Midbrain (tissue), 1 donor: ENCODE measurements around the gene PLEKHF1.
"Not testable (repeated sequence)": the region's sequence is repeated elsewhere in the genome, so short reads cannot be mapped to it uniquely, and the experiment has no call there.

Experiments used
- DNase-seq: peaks from one replicate; lab custom pipeline; 2025; lab: John Stamatoyannopoulos, UW

PLEKHF1 gene

GRCh38 chr19:29665215-29665825 lies at the start of gene PLEKHF1:
PLEKHF1 (plus strand) TSS chr19:29665461; CDS start chr19:29673840, 8,379 bp downstream.
- DNase-seq: peak; percentile 92

GRCh38 chr19:29615891-29616425 lies 49.3 kb upstream of the PLEKHF1 start:
- DNase-seq: no peak

GRCh38 chr19:29616541-29616940 lies 48.7 kb upstream of the PLEKHF1 start:
- DNase-seq: no peak

GRCh38 chr19:29617366-29618266 lies 47.6 kb upstream of the PLEKHF1 start:
- DNase-seq: no peak

- no peak for DNase-seq
These were observed 46.8 kb upstream of the PLEKHF1 start for GRCh38 chr19:29618434-29618833.

GRCh38 chr19:29618871-29619270 lies 46.4 kb upstream of the PLEKHF1 start:
- DNase-seq: no peak

- DNase-seq: no peak
These were observed 44.3 kb upstream of the PLEKHF1 start for GRCh38 chr19:29620931-29621351.

- DNase-seq: no peak
These were observed 42.8 kb upstream of the PLEKHF1 start for GRCh38 chr19:29622166-29623070.

GRCh38 chr19:29623726-29624488 lies 41.4 kb upstream of the PLEKHF1 start:
- DNase-seq: no peak

GRCh38 chr19:29624489-29625185 lies 40.6 kb upstream of the PLEKHF1 start:
- DNase-seq: no peak

GRCh38 chr19:29625186-29625651 lies 40.0 kb upstream of the PLEKHF1 start:
- no peak for DNase-seq

GRCh38 chr19:29626386-29626785 lies 38.9 kb upstream of the PLEKHF1 start:
- DNase-seq: no peak

GRCh38 chr19:29626832-29627231 lies 38.4 kb upstream of the PLEKHF1 start:
- not testable (repeated sequence) for DNase-seq

GRCh38 chr19:29628661-29629385 lies 36.4 kb upstream of the PLEKHF1 start:
- DNase-seq: no peak

GRCh38 chr19:29629836-29630534 lies 35.3 kb upstream of the PLEKHF1 start:
- no peak for DNase-seq

GRCh38 chr19:29630655-29631054 lies 34.6 kb upstream of the PLEKHF1 start:
- DNase-seq: no peak

GRCh38 chr19:29631450-29631849 lies 33.8 kb upstream of the PLEKHF1 start:
- DNase-seq: no peak

- DNase-seq: no peak
These were observed 31.3 kb upstream of the PLEKHF1 start for GRCh38 chr19:29634002-29634401.
